Measurements from ENCODE around the gene GLRA3. TPM values are rescaled to one million over a fixed set of nuclear protein-coding genes. Genes with fewer than 3 reads are reported as not detected.

GLRA3 gene
- total RNA-seq, 3 donors from 2014 or later: 0.09 TPM; not detected in 2

DNA sequence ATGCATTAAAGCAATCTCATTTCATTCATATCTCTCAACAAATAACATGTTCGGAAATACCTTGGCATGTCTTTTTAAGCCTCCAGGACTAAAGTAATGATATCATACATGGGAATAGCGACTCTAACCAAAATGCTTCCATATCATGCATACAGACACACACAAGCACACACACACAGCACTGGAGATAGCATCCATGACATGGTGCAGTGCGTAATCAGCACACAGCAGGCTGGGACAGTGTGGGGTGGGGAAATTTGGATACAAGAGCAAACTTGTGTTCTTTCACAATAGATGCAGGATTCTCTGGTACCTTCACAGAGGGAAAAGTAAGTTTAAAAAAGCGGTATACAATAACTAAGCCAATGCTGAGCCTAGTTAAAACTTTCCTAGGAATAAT is 174.4 kb downstream of the GLRA3 start:
- intact Hi-C loops (cut with DNase I, micrococcal nuclease): no loop called here
- H3K36me3 ChIP-seq (ENCODE audit: low read depth): no peaks in the 10 kb centered on the region
- no peaks in the 10 kb centered on the region for H3K9me3 ChIP-seq
- TF ChIP-seq, protein P1, sequence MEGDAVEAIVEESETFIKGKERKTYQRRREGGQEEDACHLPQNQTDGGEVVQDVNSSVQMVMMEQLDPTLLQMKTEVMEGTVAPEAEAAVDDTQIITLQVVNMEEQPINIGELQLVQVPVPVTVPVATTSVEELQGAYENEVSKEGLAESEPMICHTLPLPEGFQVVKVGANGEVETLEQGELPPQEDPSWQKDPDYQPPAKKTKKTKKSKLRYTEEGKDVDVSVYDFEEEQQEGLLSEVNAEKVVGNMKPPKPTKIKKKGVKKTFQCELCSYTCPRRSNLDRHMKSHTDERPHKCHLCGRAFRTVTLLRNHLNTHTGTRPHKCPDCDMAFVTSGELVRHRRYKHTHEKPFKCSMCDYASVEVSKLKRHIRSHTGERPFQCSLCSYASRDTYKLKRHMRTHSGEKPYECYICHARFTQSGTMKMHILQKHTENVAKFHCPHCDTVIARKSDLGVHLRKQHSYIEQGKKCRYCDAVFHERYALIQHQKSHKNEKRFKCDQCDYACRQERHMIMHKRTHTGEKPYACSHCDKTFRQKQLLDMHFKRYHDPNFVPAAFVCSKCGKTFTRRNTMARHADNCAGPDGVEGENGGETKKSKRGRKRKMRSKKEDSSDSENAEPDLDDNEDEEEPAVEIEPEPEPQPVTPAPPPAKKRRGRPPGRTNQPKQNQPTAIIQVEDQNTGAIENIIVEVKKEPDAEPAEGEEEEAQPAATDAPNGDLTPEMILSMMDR (IDR thresholded peaks at IDR 0.05): no peak
- DNase-seq: no peak
- H3K4me3 ChIP-seq: no peak overlapping the region
- H3K4me1 ChIP-seq (ENCODE audit: low read depth): no peaks in the 10 kb centered on the region
- ATAC-seq: no peak

DNA sequence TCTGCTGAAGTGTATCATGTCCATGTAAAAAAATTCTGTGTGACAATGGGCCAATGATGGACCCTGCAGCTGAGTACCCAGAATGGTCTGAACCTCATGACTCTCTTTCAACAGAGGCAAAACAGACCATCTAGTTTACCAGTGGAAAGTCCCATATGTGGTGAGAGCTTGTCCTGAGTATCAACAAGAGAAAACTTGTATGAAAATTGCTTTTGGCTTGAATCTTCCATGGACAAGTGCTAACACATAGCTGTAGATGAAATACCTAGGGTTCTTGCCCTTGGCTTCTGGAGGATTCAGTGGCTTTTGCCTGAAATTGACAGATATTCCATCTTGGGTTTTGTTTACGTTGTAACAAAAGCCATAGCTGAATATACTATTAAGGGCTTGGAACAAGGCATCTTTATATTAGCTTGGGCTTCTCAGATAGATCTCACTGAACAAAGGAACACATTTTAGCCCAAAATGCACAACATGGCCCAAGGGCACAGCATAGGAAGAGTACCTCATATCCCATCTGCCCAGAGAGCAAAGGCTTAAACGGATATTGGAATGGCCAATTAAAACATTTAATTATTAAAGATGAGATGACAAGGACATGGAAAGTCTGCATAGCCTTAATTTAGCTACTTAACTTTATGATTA is 178.2 kb downstream of the GLRA3 start:
- no peaks in the 10 kb centered on the region for H3K9me3 ChIP-seq
- no peak for DNase-seq
- no peak for ATAC-seq
- no peaks in the 10 kb centered on the region for H3K36me3 ChIP-seq (ENCODE audit: low read depth)
- intact Hi-C loops (cut with DNase I, micrococcal nuclease): no loop called here
- no peaks in the 10 kb centered on the region for H3K4me1 ChIP-seq (ENCODE audit: low read depth)
- TF ChIP-seq, protein P1 (IDR thresholded peaks at IDR 0.05): no peak
- no peak overlapping the region for H3K4me3 ChIP-seq

DNA sequence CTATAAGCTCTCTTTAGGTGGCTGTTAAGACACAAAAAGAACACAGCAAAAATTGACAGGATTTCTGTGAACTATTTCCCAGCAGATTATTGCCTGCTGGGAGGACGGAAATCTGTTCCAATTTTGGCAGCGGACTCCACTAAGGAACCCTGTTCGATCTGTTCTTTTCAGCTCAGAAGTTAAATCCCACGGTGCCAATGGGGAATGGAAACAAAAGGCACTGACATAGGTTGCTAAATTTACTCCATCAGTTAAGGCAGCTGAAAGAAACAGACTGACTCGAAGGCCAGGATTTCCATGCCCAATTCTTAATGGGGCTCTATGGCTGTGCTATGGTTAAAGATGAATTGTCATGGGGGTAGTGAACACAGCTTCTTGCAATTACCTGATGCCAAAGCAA is 180.2 kb downstream of the GLRA3 start:
- ATAC-seq (no peak), DNase-seq (no peak)
- H3K4me3 ChIP-seq: no peak overlapping the region
- no peaks in the 10 kb centered on the region for H3K4me1 ChIP-seq (ENCODE audit: low read depth)
- intact Hi-C loops (cut with DNase I, micrococcal nuclease): no loop called here
- TF ChIP-seq, protein P1 (IDR thresholded peaks at IDR 0.05): no peak
- no peaks in the 10 kb centered on the region for H3K36me3 ChIP-seq (ENCODE audit: low read depth)
- no peaks in the 10 kb centered on the region for H3K9me3 ChIP-seq

DNA sequence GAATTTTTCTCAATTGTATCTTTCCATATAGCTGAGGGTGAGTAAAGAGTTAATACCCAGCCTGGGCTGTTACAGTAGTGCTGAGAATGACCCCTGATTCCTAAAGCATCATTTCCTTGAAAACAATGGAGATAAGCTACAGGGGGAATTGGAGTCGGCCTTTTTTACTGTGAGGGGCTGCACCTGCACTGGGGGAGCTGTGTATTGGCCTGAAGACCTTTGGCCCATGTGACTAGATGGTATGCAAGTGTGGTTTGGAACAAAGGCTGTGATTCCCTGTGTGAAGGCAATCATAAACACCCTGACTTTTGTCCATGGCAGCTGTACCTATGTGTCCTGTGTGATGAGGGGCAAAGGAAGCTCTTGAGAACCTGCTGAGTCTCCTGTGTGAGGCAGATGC is 182.7 kb downstream of the GLRA3 start:
- H3K4me1 ChIP-seq (ENCODE audit: low read depth): no peaks in the 10 kb centered on the region
- H3K4me3 ChIP-seq: no peak overlapping the region
- TF ChIP-seq, protein P1 (IDR thresholded peaks at IDR 0.05): no peak
- DNase-seq (no peak), ATAC-seq (no peak)
- H3K9me3 ChIP-seq: no peaks in the 10 kb centered on the region
- H3K36me3 ChIP-seq (ENCODE audit: low read depth): no peaks in the 10 kb centered on the region
- intact Hi-C loops (cut with DNase I, micrococcal nuclease): no loop called here

DNA sequence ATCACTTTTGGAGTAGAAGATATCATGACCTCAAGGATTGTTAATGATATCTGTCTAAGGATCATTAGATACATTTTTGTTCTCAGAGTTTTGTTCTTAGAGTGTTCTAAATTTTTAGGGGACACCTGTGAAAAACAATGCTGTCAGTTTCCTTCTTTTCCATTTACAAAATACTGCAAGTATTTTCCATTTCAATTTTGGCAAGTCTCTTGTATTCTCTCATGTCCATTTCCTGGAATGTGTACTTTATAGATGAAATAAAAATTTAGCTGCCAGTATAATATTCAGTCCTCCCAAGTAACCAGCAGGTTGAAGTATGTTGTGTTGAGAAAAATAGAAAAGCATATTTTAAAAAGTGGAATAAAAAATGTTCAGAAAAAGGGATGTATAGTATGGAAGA is 188.9 kb downstream of the GLRA3 start:
- ATAC-seq: no peak

More for the DNA sequence above, 188.9 kb downstream of the GLRA3 start:
- no peaks in the 10 kb centered on the region for H3K4me1 ChIP-seq (ENCODE audit: low read depth)
- no peaks in the 10 kb centered on the region for H3K36me3 ChIP-seq (ENCODE audit: low read depth)
- no peaks in the 10 kb centered on the region for H3K9me3 ChIP-seq
- no peak overlapping the region for H3K4me3 ChIP-seq
- intact Hi-C loops (cut with DNase I, micrococcal nuclease): no loop called here
- TF ChIP-seq, protein P1 (IDR thresholded peaks at IDR 0.05): no peak
- no peak for DNase-seq

Data from mucosa of descending colon (tissue), 3 donors.